Right lobe of liver (tissue), 4 donors: Measurements from ENCODE around the gene MTMR2.

ENCODE experiments used
- CTCF ChIP-seq, 4 donors: fragments of 200-600 bp in 3 of 4; fragments of 450-650 bp in 1 of 4; IDR thresholded peaks; one replicate each; pipeline versions ENCODE4 v1.5.1 to v1.8.0; 2016 to 2022; ENCODE audit warnings: antibody characterized with exemption in 4 of 4, mild to moderate bottlenecking in 2 of 4
- POLR2A ChIP-seq: fragments of 450-650 bp; IDR thresholded peaks from one replicate; pipeline ENCODE4 v1.6.1; 2017; ENCODE audit warnings: antibody characterized with exemption, mild to moderate bottlenecking
- donor health status: DM: no; HTN: no; CAD: no.
- donor health status: DM: no; HTN: no; CAD: no.
- donor health status: DM: no; HTN: yes; CAD: no.

GRCh38 chr11:95849087-95849825 lies 74.7 kb downstream of the MTMR2 start:
- TF ChIP-seq POLR2A, result no peak
- peak; percentile 32 to 45 (median 36) for TF ChIP-seq CTCF (IDR thresholded peaks at IDR 0.05)
